GM18870 (cell line): ENCODE results near the gene KRT17.

Experiments used
- ATAC-seq: cut with Tn5 transposase; IDR thresholded peaks from one replicate; pipeline ENCODE4 v1.9.1; 2021; ENCODE audit warnings: moderate library complexity; ENCODE audit not compliant: unreplicated experiment

Gene KRT17

DNA sequence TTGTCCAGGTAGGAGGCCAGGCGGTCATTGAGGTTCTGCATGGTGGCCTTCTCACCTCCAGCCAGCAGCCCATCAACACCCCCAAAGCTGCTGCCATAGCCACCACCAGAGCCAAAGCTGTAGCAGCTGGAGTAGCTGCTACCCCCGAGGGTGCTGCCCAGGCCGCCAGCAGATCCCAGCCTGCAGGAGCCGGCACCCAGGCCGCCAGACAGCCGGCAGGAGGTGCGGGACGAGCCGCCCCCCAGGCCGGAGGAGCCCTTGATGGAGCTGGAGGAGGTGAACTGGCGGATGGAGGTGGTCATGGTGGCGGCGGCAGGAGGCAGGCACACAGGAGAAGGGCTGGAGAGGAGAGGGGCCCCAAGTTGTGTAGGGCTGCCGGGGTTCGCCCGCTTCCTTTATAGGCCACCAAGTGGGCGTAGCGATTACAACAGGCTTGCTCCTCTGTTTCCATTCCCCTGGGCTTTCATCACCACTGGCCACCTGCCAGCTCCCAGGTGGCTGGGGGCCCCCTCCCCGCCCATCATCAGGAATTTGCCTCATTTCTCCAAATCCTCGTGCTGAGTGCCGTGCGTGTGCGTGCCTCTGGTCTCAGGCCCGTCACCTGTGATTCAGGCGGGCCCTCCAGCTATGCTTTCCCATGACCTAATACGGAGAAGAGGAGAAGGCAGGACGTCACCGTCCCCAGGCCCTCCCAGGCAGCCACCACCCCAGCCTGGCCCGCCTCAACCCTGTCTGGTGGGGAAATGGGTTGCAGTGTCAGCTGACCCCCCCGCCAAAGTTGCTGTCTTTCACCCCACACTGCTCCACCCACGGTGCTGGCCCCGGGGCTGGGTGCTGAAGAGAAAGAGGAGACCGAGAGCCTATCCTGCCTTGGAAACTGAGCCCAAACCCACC lies at the start of gene KRT17:
Gene KRT17 (minus strand): TSS at position 368 of the 894 bp plus-strand sequence. CDS start 66 bp downstream, at position 302.
- ATAC-seq, result no peak

DNA sequence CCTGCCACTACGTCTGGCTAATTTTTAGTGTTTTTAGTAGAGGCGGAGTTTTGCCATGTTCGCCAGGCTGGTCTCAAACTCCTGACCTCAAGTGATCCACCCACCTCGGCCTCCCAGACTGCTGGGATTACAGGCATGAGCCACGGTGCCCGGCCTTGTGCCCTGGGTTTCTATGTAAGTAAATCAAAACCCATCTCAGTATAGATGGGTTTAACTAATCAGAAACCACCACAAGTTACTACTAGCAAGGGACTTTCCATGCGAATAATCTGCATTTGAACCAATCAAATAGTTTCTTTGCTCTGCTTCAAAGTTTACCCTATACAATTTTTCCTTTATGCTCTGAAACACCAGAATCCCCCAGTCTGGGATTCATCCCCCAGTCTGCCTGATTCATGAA lies 47.8 kb upstream of the KRT17 start:
- ATAC-seq, result no peak

DNA sequence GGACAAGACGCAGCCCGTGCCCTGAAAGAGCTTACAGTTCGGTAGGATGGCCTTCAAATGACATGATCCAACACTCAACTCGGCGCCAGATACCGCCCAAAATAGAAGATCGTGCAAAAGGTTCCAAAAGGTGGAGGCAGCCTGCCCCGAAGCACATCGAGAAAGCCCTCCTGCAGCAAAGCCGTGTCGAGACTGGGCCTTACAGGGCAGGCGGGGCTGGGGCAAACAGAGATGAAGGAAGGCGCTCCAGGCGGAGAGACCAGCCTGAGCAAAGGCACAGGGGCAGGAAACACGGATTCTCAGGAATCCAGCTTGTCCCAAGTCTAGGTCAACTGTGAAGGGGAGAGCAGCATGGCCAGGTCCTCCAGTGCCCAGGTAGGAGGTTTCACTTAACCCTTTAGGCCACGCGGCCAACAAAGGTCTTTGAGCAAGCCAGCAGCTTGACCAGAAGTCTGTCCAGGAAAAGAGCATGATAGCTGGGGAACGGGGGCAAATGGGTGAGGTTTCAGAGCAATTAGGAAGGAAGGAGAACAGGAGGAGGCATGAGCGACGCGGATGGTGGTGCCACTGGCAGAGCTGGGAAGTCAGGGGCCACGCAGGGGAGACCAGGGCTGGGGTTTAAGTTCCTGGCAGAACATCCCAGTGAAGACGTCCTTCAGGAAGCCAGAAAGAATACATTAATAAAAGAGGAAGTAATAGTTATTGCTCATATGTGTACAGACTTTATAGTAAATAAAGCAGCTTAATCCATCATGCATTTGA lies 43.1 kb upstream of the KRT17 start:
- no peak for ATAC-seq

- ATAC-seq, result peak; percentile 42
These were observed 42.4 kb upstream of the KRT17 start for GRCh38 chr17:41666708-41667279.

DNA sequence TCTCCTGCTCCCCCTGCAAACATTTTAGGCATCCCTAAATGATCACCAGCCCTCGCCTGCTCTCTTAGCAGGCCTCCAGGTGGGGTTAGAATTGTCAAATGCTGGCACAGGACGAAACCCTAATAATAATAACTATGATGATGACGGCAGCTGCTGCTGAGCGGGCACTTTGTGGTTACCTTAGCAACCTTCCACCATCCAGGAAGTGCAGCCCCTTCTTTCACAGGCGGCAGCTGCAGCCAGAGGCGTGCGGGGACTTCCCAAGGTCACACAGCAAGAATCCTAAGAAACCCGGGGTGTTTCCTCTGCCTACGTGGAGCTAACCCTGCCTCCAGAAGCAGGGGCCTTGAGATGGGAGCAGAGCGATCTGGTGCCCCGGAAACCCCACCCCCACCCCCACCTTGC lies 41.9 kb upstream of the KRT17 start:
- peak; percentile 43 for ATAC-seq

- ATAC-seq, result peak; percentile 36
These were observed 41.3 kb upstream of the KRT17 start for GRCh38 chr17:41665566-41666236.

DNA sequence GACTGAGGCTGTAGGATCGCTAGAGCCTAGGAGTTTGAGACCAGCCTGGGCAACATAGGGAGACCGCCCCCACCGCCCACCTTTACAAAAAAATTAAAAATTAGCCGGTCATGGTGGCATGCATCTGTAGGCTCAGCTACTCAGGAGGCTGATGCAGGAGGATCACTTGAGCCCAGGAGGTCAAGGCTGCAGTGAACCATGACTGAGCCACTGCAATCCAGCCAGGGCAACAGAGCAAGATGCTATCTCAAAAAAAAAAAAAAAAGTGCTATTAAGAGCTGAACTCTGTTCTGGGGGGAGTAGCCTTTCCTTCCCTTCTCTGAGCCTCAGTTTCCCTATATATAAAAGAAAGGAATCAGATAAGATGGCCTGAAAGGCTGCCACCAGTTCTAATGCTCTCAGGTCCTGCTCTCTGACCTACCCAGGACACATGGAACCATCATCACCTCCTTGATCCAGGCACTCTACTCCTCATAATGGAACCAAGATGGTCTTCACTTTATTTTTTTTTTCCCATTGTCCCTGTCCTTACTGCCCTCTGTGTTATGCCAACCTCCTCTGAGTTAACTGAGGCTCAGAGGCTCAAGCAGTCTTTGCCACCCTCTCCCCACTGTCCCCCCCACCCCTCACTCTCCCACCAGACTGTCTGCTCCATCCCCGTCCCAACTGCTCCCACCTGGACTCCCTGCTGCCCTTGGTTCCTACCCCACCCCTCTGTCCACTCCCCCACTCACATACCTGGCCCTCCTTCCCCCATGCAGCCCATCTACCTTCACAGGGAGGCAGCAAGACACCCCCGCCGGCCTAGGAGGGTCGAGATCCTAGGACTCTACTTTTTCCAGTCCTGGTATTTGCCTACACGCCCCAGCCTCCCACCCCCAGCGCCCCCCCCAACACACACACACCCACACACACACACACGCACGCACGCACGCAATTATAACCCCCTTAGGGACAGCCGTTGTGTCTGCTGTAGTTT lies 40.5 kb upstream of the KRT17 start:
- ATAC-seq, result no peak

DNA sequence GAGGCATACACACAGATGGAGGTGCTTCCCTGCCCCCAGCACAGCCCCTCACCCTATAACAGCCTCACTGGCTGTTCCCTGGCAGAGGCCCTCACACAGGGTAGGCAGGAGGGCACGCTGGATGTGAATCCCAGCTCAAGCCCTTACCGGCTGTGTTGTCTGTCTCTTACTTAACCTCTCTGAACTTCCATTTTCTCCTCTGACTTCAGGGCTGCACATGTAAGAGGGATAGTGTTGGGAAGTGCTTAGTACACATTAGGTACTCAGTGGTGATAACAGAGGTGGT lies 39.7 kb upstream of the KRT17 start:
- no peak for ATAC-seq

- ATAC-seq, result no peak
These were observed 39.2 kb upstream of the KRT17 start for GRCh38 chr17:41663451-41664171.

DNA sequence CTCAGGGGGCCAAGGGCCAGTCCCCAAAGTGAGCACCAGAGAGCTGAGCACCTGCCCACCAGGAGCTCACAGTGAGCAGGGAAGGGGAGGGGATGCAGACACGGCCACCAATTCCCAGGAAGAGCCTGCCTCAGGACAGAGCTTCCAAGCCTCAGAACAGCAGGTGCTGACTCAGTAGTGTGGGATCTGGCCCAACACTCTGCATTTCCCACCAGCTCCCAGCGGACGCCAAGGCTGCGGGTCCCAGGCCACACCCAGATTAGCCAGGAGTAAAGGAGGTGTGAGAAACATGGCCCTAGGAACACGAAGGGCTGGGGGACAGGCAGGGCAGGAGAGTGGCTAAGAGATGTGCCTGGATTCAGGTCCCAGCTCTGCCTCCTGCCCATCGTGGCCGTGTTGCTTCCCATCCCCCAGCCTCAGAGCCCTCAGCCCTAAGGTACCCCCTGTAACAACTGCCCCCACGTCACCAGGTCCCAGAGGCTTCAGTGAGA lies 35.9 kb upstream of the KRT17 start:
- ATAC-seq, result no peak

- ATAC-seq, result no peak
These were observed 35.2 kb upstream of the KRT17 start for GRCh38 chr17:41659427-41660212.

- ATAC-seq, result no peak
These were observed 34.5 kb upstream of the KRT17 start for GRCh38 chr17:41658846-41659245.

DNA sequence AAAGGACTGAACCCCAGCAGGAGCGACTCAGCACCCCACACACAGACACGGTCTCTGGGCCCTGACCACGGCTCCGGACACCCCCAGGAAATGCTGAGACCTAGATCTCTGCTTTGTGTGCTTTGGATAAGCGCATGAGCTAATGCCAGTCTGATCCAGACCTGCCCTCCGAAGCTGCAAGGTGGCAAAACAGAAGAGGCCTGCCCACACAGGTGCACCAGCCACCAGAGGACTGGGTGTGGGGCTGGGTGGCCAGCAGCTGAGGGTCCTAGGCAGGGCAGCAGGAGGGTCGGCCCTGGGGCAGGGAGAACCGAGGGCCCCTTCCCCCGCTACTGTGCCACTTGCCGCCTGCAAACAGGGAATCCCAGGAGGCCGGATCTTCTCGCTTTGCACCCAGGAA lies 33.6 kb upstream of the KRT17 start:
- no peak for ATAC-seq

DNA sequence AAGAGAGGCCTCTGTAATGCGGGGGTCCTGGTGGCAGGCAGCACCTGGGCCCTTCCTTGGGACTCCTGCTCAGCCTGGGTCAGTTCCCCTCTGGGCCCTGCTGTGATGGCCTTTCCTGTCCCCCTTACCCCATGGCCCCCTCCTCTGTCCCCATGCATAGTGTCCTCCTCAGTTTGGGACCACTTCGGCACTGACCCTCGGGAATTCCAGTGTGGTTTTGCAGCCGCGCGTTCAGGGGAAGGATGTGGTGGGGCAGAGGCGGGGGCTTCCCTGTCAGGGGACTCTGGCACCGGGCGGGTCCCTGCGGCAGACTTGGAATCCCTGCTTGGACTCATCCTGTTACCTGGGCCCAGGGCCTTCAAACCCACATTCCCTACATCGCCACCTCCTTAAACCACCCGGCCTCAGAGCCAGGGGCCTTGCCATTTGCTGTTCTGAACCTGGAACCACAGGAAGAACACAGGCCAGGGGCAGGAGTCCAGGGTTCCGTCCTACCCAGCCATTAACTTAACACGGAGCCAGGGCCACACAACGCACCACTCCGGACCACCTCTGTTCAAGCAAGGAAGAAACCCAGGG lies 32.9 kb upstream of the KRT17 start:
- ATAC-seq, result no peak

DNA sequence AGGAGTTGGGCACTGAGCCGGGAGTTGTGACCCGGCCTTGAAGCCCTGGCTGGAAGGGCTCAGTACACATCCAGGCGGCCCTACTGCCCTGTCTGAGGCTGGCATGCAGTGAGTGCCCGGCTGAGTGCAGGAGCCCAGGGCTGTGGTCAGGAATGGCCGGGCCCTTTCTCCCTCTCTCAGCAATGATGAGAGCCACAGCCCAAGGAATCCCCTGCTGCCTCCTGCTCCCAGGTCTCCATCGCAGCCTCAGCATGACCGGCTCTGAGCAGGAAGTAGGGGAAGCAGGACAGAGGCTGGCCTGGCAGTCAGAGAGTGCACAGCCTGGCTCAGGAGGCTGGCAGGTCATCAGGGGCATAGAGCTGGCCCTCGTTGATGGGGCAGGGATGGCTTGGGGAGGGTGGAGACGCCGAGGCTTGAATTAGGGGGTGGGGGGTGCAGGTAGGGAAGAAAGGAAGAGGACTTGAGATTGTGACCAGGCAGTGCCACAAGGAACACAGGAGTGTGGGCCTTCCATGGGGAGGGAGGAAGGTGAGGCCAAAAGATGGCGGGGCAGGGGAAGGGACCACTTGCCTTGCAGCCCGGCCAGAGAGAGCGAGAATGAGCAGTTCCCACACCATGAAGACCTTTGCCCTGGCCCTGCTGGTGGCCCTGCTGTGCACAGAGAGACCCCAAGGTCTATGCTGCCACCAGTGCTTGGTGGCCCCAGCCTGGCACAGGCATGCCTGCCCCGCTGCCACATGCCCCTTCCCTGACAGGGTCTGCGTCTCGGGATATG lies 32.1 kb upstream of the KRT17 start:
- ATAC-seq, result no peak

DNA sequence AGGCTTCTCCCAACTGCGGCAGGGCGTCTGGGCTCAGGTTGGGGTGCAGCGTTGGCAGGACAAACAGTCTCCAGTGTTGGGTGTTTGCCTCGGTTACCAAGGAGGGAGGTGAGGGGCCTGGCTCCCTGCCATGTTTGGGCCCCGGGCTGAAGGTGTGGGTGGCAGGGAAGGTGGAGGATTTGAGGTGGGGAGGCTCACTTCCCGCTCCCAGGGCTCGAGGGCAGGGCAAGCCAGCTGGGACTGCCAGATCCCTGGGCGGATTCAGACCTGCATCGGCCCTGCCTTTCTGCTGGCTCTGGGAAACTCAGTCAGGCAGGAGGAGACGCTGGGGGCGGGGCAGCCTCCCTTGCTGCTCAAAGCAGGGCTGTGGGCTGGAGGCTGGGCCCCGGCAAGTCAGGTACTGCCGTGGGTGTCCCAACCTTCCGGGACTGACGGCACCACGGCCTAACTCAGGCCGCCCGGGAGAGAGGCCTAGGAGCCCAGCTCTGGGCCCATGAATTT lies 31.3 kb upstream of the KRT17 start:
- ATAC-seq, result no peak
